Neural cell (in vitro differentiated cells): ENCODE measurements around the gene LRIF1. TPM values are rescaled to one million over a fixed set of nuclear protein-coding genes. Genes with fewer than 3 reads are reported as not detected.

Experiments
- H2AFZ ChIP-seq: fragments of 200-600, 300-800 bp; sonication (generic), shearing (Covaris generic); 2 replicates; pipeline ENCODE4 v1.6.0; 2014; ENCODE audit warnings: low read depth, mild to moderate bottlenecking, antibody characterized with exemption, low read length, moderate library complexity
- H3F3A ChIP-seq: fragments of 200-600 bp; shearing (Covaris generic); 2 replicates; pipeline ENCODE4 v1.6.1; 2016; ENCODE audit warnings: mild to moderate bottlenecking, moderate library complexity, mixed read lengths, antibody characterized with exemption, low read length; ENCODE audit not compliant: insufficient read depth, poor library complexity, severe bottlenecking
- H3K27ac ChIP-seq: fragments of 200-600, 300-800 bp; sonication (generic), shearing (Covaris generic); 2 replicates; pipeline ENCODE4 v1.5.1; 2014; ENCODE audit warnings: mild to moderate bottlenecking, low read length, moderate library complexity
- H3K27me3 ChIP-seq: fragments of 300-800, 200-600 bp; sonication (generic), shearing (Covaris generic); 2 replicates; pipeline ENCODE4 v1.6.0; 2014; ENCODE audit warnings: mild to moderate bottlenecking, low read depth, low read length, moderate library complexity; ENCODE audit not compliant: insufficient read depth
- H3K36me3 ChIP-seq: fragments of 300-800, 200-600 bp; sonication (generic), shearing (Covaris generic); 2 replicates; pipeline ENCODE4 v1.5.1; 2014; ENCODE audit warnings: mild to moderate bottlenecking, antibody characterized with exemption, low read length, moderate library complexity; ENCODE audit not compliant: insufficient read depth
- H3K4me2 ChIP-seq: fragments of 300-800, 200-600 bp; sonication (generic), shearing (Covaris generic); 2 replicates; pipeline ENCODE4 v1.6.0; 2014; ENCODE audit warnings: mild to moderate bottlenecking, low read length
- H3K4me3 ChIP-seq: fragments of 300-800, 200-600 bp; sonication (generic), shearing (Covaris generic); 2 replicates; pipeline ENCODE4 v1.5.1; 2014; ENCODE audit warnings: mild to moderate bottlenecking, low read length, moderate library complexity
- H3K79me2 ChIP-seq: fragments of 200-600 bp; shearing (Covaris generic); replicated peaks from 2 replicates; pipeline ENCODE4 v1.6.0; 2014; ENCODE audit warnings: mild to moderate bottlenecking, low read length, moderate library complexity; ENCODE audit not compliant: insufficient read depth
- H3K9ac ChIP-seq: fragments of 300-800, 200-600 bp; sonication (generic), shearing (Covaris generic); 2 replicates; pipeline ENCODE4 v1.6.1; 2016; ENCODE audit warnings: mild to moderate bottlenecking, low read length, mixed read lengths
- H3K9me2 ChIP-seq: fragments of 200-600 bp; shearing (Covaris generic); 2 replicates; pipeline ENCODE4 v1.6.1; 2016; ENCODE audit warnings: mild to moderate bottlenecking, low read length, mixed read lengths; ENCODE audit not compliant: insufficient read depth
- H3K9me3 ChIP-seq: fragments of 200-600, 300-800 bp; sonication (generic), shearing (Covaris generic); 2 replicates; pipeline ENCODE4 v1.6.1; 2016; ENCODE audit warnings: mild to moderate bottlenecking, mixed run types, low read length, moderate library complexity, mixed read lengths
- H4K20me1 ChIP-seq: fragments of 200-600 bp; shearing (Covaris generic); 2 replicates; pipeline ENCODE4 v1.6.1; 2016; ENCODE audit warnings: mild to moderate bottlenecking, mixed run types; ENCODE audit not compliant: insufficient read depth
- CTCF ChIP-seq: fragments of 450-650 bp; IDR thresholded peaks from 2 replicates; pipeline ENCODE4 v1.5.1; 2014; ENCODE audit warnings: antibody characterized with exemption, mild to moderate bottlenecking, moderate library complexity; ENCODE audit not compliant: poor library complexity, severe bottlenecking
- EZH2 ChIP-seq: fragments of 200-600, 300-800 bp; shearing (Covaris generic), sonication (generic); IDR thresholded peaks from 2 replicates; pipeline ENCODE4 v1.6.1; 2014; ENCODE audit warnings: antibody characterized with exemption, low read length, borderline replicate concordance, mild to moderate bottlenecking; ENCODE audit not compliant: insufficient read depth, poor library complexity, severe bottlenecking
- MXI1 ChIP-seq: fragments of 450-650 bp; conservative IDR thresholded peaks from 2 replicates; pipeline ENCODE4 v1.6.1; 2014; ENCODE audit warnings: antibody characterized with exemption, mild to moderate bottlenecking; ENCODE audit not compliant: poor library complexity, severe bottlenecking
- POLR2AphosphoS5 ChIP-seq: IDR thresholded peaks from 2 replicates; pipeline ENCODE4 v1.6.1; 2012
- RAD21 ChIP-seq: fragments of 450-650 bp; conservative IDR thresholded peaks from 2 replicates; pipeline ENCODE4 v1.6.1; 2014; ENCODE audit warnings: antibody characterized with exemption, mild to moderate bottlenecking, moderate library complexity
- REST ChIP-seq: IDR thresholded peaks from 2 replicates; pipeline ENCODE4 v1.6.1; 2012; ENCODE audit warnings: borderline replicate concordance
- SMC3 ChIP-seq: fragments of 450-650 bp; conservative IDR thresholded peaks from 2 replicates; pipeline ENCODE4 v1.6.1; 2014; ENCODE audit warnings: antibody characterized with exemption, mild to moderate bottlenecking, moderate library complexity; ENCODE audit not compliant: poor library complexity
- TAF1 ChIP-seq: IDR thresholded peaks from 2 replicates; pipeline ENCODE4 v1.6.1; 2012; ENCODE audit warnings: low read depth
- polyA plus RNA-seq: library from polyadenylated mRNA; depleted of rRNA; stranded (reverse); fragments of >200 nt; gene quantifications from 2 replicates; pipeline ENCODE4 v1.2.3, GENCODE V29; 2014

Gene LRIF1
- polyA plus RNA-seq, 1 donor from 2014 or later = 26.8 TPM

GRCh38 chr1:110952031-110952430, 11.7 kb downstream of the LRIF1 start (continued):
- TF ChIP-seq CTCF (no peak), RAD21 (no peak)

- no peak overlapping the region for H3K9ac ChIP-seq
- H3K27me3 ChIP-seq = no peaks in the 10 kb centered on the region
- peaks cover 3% of the 10 kb centered on the region for H3K79me2 ChIP-seq
- no peaks in the 10 kb centered on the region for H3F3A ChIP-seq
- no peak overlapping the region for H2AFZ ChIP-seq
- no peaks in the 10 kb centered on the region for H3K9me2 ChIP-seq
- H3K4me2 ChIP-seq = no peak overlapping the region
- H3K4me3 ChIP-seq = no peak overlapping the region
- peaks cover 6% of the 10 kb centered on the region for H3K36me3 ChIP-seq
- no peaks in the 10 kb centered on the region for H3K9me3 ChIP-seq
- H3K27ac ChIP-seq = no peak overlapping the region
- no peaks in the 10 kb centered on the region for H4K20me1 ChIP-seq
- TF ChIP-seq EZH2 (no peak), MXI1 (no peak), REST (no peak), POLR2AphosphoS5 (no peak), SMC3 (no peak), TAF1 (no peak), CTCF (no peak), RAD21 (no peak)
Observed at GRCh38 chr1:110951161-110951560, 12.6 kb downstream of the LRIF1 start.

GRCh38 chr1:110948038-110948810, 15.5 kb downstream of the LRIF1 start:
- Histone ChIP-seq H4K20me1 (no peaks in the 10 kb centered on the region), H3K9me3 (no peaks in the 10 kb centered on the region), H2AFZ (no peak overlapping the region), H3K27ac (no peak overlapping the region), H3K27me3 (no peaks in the 10 kb centered on the region), H3K9me2 (no peaks in the 10 kb centered on the region), H3K9ac (no peak overlapping the region), H3K4me2 (no peak overlapping the region), H3K4me3 (no peak overlapping the region), H3F3A (no peaks in the 10 kb centered on the region), H3K36me3 (peaks cover 6% of the 10 kb centered on the region), H3K79me2 (no peaks in the 10 kb centered on the region)
- TF ChIP-seq SMC3 (no peak), RAD21 (no peak), CTCF (no peak), TAF1 (no peak), POLR2AphosphoS5 (no peak), MXI1 (no peak)
